GM23338 (cell line): ENCODE results near the gene UST.

Source experiments
- CREB1 ChIP-seq: fragments of 250-450 bp; sonication (Bioruptor Pico); IDR thresholded peaks from 2 replicates; pipeline ENCODE4 v1.5.0; 2020; ENCODE audit warnings: low read depth, mild to moderate bottlenecking, moderate library complexity
- CTCF ChIP-seq, 2 experiments: fragments of 200-600 bp in 1 of 2; sonication (generic) in 1 of 2; conservative IDR thresholded peaks; 2 replicates each; pipeline versions ENCODE4 v1.5.1 to v1.6.1; 2016 to 2017; ENCODE audit warnings: antibody characterized with exemption in 2 of 2, low read depth in 2 of 2, mild to moderate bottlenecking in 2 of 2, moderate library complexity in 1 of 2
- ETS1 ChIP-seq: IDR thresholded peaks from 2 replicates; pipeline ENCODE4 v1.6.1; 2016; ENCODE audit warnings: antibody characterized with exemption
- EZH2 ChIP-seq: fragments of 200-600 bp; sonication (generic); IDR thresholded peaks from one replicate; pipeline ENCODE4 v1.8.0; 2017; ENCODE audit warnings: antibody characterized with exemption, mild to moderate bottlenecking, low read depth; ENCODE audit not compliant: unreplicated experiment
- EZH2phosphoT487 ChIP-seq: fragments of 200-600 bp; sonication (generic); IDR thresholded peaks from one replicate; pipeline ENCODE4 v1.8.1; 2018; ENCODE audit warnings: antibody characterized with exemption; ENCODE audit not compliant: unreplicated experiment
- JUNB ChIP-seq: IDR thresholded peaks from one replicate; pipeline ENCODE4 v1.6.1; 2016; ENCODE audit warnings: antibody characterized with exemption; ENCODE audit not compliant: unreplicated experiment
- NANOG ChIP-seq: IDR thresholded peaks from 2 replicates; pipeline ENCODE4 v1.6.1; 2016; ENCODE audit warnings: antibody characterized with exemption, borderline replicate concordance
- POLR2AphosphoS5 ChIP-seq: IDR thresholded peaks from 2 replicates; pipeline ENCODE4 v1.6.1; 2016; ENCODE audit warnings: antibody characterized with exemption, low read depth
- REST ChIP-seq: IDR thresholded peaks from one replicate; pipeline ENCODE4 v1.6.1; 2018; ENCODE audit warnings: antibody characterized with exemption; ENCODE audit not compliant: unreplicated experiment
- STAT1 ChIP-seq: IDR thresholded peaks from one replicate; pipeline ENCODE4 v1.6.1; 2016; ENCODE audit warnings: antibody characterized with exemption; ENCODE audit not compliant: unreplicated experiment
- ZNF331 ChIP-seq: fragments of 250-450 bp; sonication (Bioruptor Pico); IDR thresholded peaks from 2 replicates; pipeline ENCODE4 v1.5.0; 2020; ENCODE audit warnings: low read depth, mild to moderate bottlenecking, moderate library complexity
- ZNF462 ChIP-seq: fragments of 250-450 bp; sonication (Bioruptor Pico); IDR thresholded peaks from 2 replicates; pipeline ENCODE4 v1.5.0; 2020; ENCODE audit warnings: mild to moderate bottlenecking, moderate library complexity

- TF ChIP-seq CTCF (conservative IDR thresholded peaks at IDR 0.05; ENCODE audit: low read depth in 2 of 2): no peak
- no peak for TF ChIP-seq POLR2AphosphoS5
- TF ChIP-seq EZH2: no peak
- TF ChIP-seq REST: no peak
- no peak for TF ChIP-seq STAT1
- TF ChIP-seq ETS1: no peak
- TF ChIP-seq EZH2phosphoT487: no peak
- no peak for TF ChIP-seq JUNB
- no peak for TF ChIP-seq CREB1 (CRISPR knock-in tag)
- no peak for TF ChIP-seq NANOG
- TF ChIP-seq ZNF462 (CRISPR knock-in tag): no peak
- no peak for TF ChIP-seq ZNF331 (CRISPR knock-in tag)
Measured at GRCh38 chr6:148697895-148698440, 48.9 kb upstream of the UST start.
